NB4 (cell line): ENCODE results near the gene CCT6B.
A peak's percentile ranks its signal among the peaks of the same experiment; 100 is the strongest.

Experiments used
- DNase-seq: peaks from one replicate; pipeline ENCODE4 v3.0.0; 2010; ENCODE audit warnings: low read depth
- H3K4me3 ChIP-seq: one replicate; pipeline ENCODE4 v1.5.1; 2011; ENCODE audit warnings: mild to moderate bottlenecking, low read depth, low read length, moderate library complexity
- CTCF ChIP-seq: IDR thresholded peaks from one replicate; pipeline ENCODE4 v1.5.1; 2012; ENCODE audit warnings: low read depth, low read length
- MAX ChIP-seq: IDR thresholded peaks from 2 replicates; pipeline ENCODE4 v1.6.1; 2011; ENCODE audit warnings: low read depth, low read length
- MYC ChIP-seq: IDR thresholded peaks from 2 replicates; pipeline ENCODE4 v1.6.1; 2011; ENCODE audit warnings: low read depth, low read length
- POLR2A ChIP-seq: IDR thresholded peaks from 2 replicates; pipeline ENCODE4 v1.6.1; 2011; ENCODE audit warnings: mild to moderate bottlenecking; ENCODE audit not compliant: insufficient read length; ENCODE audit errors: extremely low read depth

The CCT6B gene

GRCh38 chr17:34961093-34961911, at the start of gene CCT6B, which contains the start of gene ZNF830:
TSS of gene CCT6B (minus strand) at chr17:34961460. CDS start at chr17:34961393, 67 bp downstream.
TSS of gene ZNF830 (plus strand) at chr17:34961540. CDS start at chr17:34961567, 27 bp downstream.
- DNase-seq: peak; percentile 98
- TF ChIP-seq MYC: peak; percentile 79
- TF ChIP-seq MAX: peak; percentile 70; the same call in 1 of the 2 replicates
- TF ChIP-seq POLR2A: peak; percentile 83
- TF ChIP-seq CTCF: no peak
- H3K4me3 ChIP-seq: peak within 1 kb of the TSS; percentile 94

GRCh38 chr17:35010093-35010492, 48.8 kb upstream of the CCT6B start:
- no peak overlapping the region for H3K4me3 ChIP-seq
- DNase-seq: no peak
- TF ChIP-seq MYC (no peak), POLR2A (no peak), CTCF (no peak), MAX (no peak)

- no peak overlapping the region for H3K4me3 ChIP-seq
- no peak for DNase-seq
- TF ChIP-seq MYC: no peak
Observed at GRCh38 chr17:35006961-35007360, 45.7 kb upstream of the CCT6B start.

- no peak overlapping the region for H3K4me3 ChIP-seq
- DNase-seq: no peak
- TF ChIP-seq MAX: no peak
- no peak for TF ChIP-seq POLR2A
- no peak for TF ChIP-seq MYC
- TF ChIP-seq CTCF: no peak
Observed at GRCh38 chr17:35006345-35006744, 45.1 kb upstream of the CCT6B start.

GRCh38 chr17:35003778-35004177, 42.5 kb upstream of the CCT6B start:
- no peak for DNase-seq
- TF ChIP-seq POLR2A: no peak
- no peak for TF ChIP-seq MAX
- no peak for TF ChIP-seq MYC
- TF ChIP-seq CTCF: no peak
- no peak overlapping the region for H3K4me3 ChIP-seq

GRCh38 chr17:35002876-35003551, 41.8 kb upstream of the CCT6B start:
- DNase-seq: no peak
- no peak overlapping the region for H3K4me3 ChIP-seq
- TF ChIP-seq CTCF (no peak), MYC (no peak), MAX (no peak), POLR2A (no peak)
